Caco-2 (cell line): Measurements from ENCODE around the gene RNF186. TPM values are rescaled to one million over a fixed set of nuclear protein-coding genes. Genes with fewer than 3 reads are reported as not detected.

Source experiments
- BruUV-seq: library from RNA; stranded (reverse); fragments of 400-500 nt; replicated peaks from 2 replicates; lab custom pipeline; 2021; lab: Mats Ljungman, UMichigan
- CTCF ChIA-PET: fragments of 300-600 bp; sonication (Branson Sonifier 250); formaldehyde crosslinking; loops from one replicate; lab custom pipeline; 2022; ENCODE audit warnings: antibody characterized with exemption; lab: Charles Lee
- POLR2A ChIA-PET: fragments of 300-600 bp; sonication (Branson Sonifier 250); formaldehyde crosslinking; loops from one replicate; lab custom pipeline; 2022; ENCODE audit warnings: antibody characterized with exemption; lab: Charles Lee
- DNase-seq, 2 experiments: peaks; one replicate each; pipeline versions ENCODE4 v3.0.0 to v3.0.0-alpha.2; 2020 to 2022
- H3K27me3 ChIP-seq: replicated peaks from 2 replicates; pipeline ENCODE4 v1.6.0; 2011; ENCODE audit warnings: low read length; ENCODE audit not compliant: control insufficient read depth, insufficient read depth
- H3K36me3 ChIP-seq: 2 replicates; pipeline ENCODE4 v1.5.1; 2011; ENCODE audit warnings: low read length; ENCODE audit not compliant: control insufficient read depth, insufficient read depth
- H3K4me1 ChIP-seq: fragments of 250-450 bp; sonication (Bioruptor Pico); 2 replicates; pipeline ENCODE4 v1.5.1; 2020; ENCODE audit warnings: mild to moderate bottlenecking
- H3K4me3 ChIP-seq: 2 replicates; pipeline ENCODE4 v1.5.1; 2011; ENCODE audit warnings: low read depth, mild to moderate bottlenecking, control low read depth, low read length
- H3K9me3 ChIP-seq: fragments of 250-450 bp; sonication (Bioruptor Pico); 2 replicates; pipeline ENCODE4 v1.5.1; 2020; ENCODE audit warnings: mild to moderate bottlenecking, moderate library complexity
- H3K27ac Mint-ChIP-seq: one replicate; pipeline ENCODE4 v1.8.0; 2022; ENCODE audit warnings: mixed read lengths; ENCODE audit not compliant: unreplicated experiment
- H3K27me3 Mint-ChIP-seq: one replicate; pipeline ENCODE4 v1.8.0; 2022; ENCODE audit warnings: mixed read lengths; ENCODE audit not compliant: insufficient read depth, unreplicated experiment
- H3K36me3 Mint-ChIP-seq: one replicate; pipeline ENCODE4 v1.8.0; 2022; ENCODE audit warnings: mild to moderate bottlenecking, mixed read lengths; ENCODE audit not compliant: insufficient read depth, unreplicated experiment
- H3K4me1 Mint-ChIP-seq: one replicate; pipeline ENCODE4 v1.8.0; 2022; ENCODE audit warnings: low read depth, mixed read lengths; ENCODE audit not compliant: unreplicated experiment
- H3K4me3 Mint-ChIP-seq: one replicate; pipeline ENCODE4 v1.8.0; 2022; ENCODE audit warnings: mild to moderate bottlenecking, moderate library complexity, mixed read lengths; ENCODE audit not compliant: unreplicated experiment
- H3K9me3 Mint-ChIP-seq: one replicate; pipeline ENCODE4 v1.8.0; 2022; ENCODE audit warnings: mixed read lengths; ENCODE audit not compliant: unreplicated experiment
- intact Hi-C: fragments of 100-400 bp; cut with micrococcal nuclease; formaldehyde crosslinking; loops from one replicate; pipeline ENCODE4 v1.10.0; 2022; ENCODE audit not compliant: unreplicated experiment
- total RNA-seq: library from RNA; stranded (reverse); gene quantifications from 2 replicates; pipeline ENCODE4 v1.2.3, GENCODE V29; 2022
- TF ChIP-seq, protein P1 (sequence below), 2 experiments: fragments of 200-600 bp in 1 of 2; IDR thresholded peaks; 1 replicate in 1 of 2; 2 replicates in 1 of 2; pipeline versions ENCODE4 v1.5.1 to v1.8.0; 2011 to 2022; ENCODE audit warnings: antibody characterized with exemption in 1 of 2, control low read depth in 1 of 2, inconsistent platforms in 1 of 2, low read depth in 1 of 2, low read length in 1 of 2, mild to moderate bottlenecking in 1 of 2, moderate library complexity in 1 of 2; ENCODE audit not compliant: insufficient read depth in 1 of 2, severe bottlenecking in 1 of 2, unreplicated experiment in 1 of 2

Gene RNF186
- total RNA-seq, 1 experiment from 2014 or later: not detected

DNA sequence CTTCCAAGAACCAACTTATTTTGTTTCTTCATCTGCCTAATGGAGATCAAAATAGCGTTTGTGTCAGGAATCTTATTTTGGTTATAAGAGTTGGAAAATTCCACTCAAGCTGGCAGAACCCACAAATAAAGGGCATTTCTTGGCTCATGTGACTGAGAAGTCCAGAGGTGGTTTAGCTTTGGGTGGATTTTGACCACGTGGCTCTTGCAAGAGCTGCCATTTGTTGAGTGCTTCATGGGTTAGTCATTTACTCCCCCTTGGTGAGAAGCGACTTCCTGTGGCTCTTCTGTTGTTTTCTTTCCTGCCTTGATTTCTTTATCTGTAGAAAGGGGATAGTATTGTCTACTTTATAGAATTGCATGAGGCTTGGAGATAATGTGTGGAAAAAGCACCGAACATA is 9.5 kb upstream of the RNF186 start:
- Mint-ChIP-seq H3K27ac (no peak overlapping the region), H3K4me1 (peaks cover 11% of the 10 kb centered on the region), H3K27me3 (no peaks in the 10 kb centered on the region), H3K36me3 (no peaks in the 10 kb centered on the region), H3K4me3 (no peak overlapping the region), H3K9me3 (no peaks in the 10 kb centered on the region)
- TF ChIP-seq, protein P1, sequence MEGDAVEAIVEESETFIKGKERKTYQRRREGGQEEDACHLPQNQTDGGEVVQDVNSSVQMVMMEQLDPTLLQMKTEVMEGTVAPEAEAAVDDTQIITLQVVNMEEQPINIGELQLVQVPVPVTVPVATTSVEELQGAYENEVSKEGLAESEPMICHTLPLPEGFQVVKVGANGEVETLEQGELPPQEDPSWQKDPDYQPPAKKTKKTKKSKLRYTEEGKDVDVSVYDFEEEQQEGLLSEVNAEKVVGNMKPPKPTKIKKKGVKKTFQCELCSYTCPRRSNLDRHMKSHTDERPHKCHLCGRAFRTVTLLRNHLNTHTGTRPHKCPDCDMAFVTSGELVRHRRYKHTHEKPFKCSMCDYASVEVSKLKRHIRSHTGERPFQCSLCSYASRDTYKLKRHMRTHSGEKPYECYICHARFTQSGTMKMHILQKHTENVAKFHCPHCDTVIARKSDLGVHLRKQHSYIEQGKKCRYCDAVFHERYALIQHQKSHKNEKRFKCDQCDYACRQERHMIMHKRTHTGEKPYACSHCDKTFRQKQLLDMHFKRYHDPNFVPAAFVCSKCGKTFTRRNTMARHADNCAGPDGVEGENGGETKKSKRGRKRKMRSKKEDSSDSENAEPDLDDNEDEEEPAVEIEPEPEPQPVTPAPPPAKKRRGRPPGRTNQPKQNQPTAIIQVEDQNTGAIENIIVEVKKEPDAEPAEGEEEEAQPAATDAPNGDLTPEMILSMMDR (IDR thresholded peaks at IDR 0.05; ENCODE audit: insufficient read depth in 1 of 2, low read depth in 1 of 2, low read length in 1 of 2, severe bottlenecking in 1 of 2, unreplicated experiment in 1 of 2): no peak
- Histone ChIP-seq H3K9me3 (no peaks in the 10 kb centered on the region), H3K4me1 (no peaks in the 10 kb centered on the region), H3K27me3 (no peaks in the 10 kb centered on the region), H3K4me3 (no peak overlapping the region), H3K36me3 (no peaks in the 10 kb centered on the region)
- intact Hi-C loops: no loop called here
- CTCF ChIA-PET: no interaction called here
- no TSS peak for BruUV-seq
- POLR2A ChIA-PET: no interaction called here
- DNase-seq: no peak

DNA sequence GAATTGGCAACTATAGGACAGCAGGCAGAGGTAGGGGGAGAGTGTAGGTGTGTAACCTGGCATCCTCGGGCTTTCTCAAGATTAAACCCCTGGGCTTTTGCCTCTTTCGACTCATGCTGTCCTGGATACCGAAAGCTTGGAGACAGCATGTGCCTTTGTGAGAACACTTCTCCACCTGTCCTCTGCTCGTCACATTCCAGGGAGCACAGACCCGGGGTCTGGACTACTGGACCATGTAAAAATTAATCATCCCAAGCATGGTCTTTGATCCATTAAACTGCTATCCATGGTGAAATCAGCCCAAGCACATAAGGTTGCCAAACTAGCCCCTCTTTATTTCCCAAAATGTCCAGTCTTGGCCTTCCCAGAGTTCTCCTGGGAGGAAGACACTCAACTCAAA is 9.0 kb upstream of the RNF186 start:
- H3K4me3 ChIP-seq: no peak overlapping the region
- Mint-ChIP-seq H3K4me1 (peaks cover 11% of the 10 kb centered on the region), H3K27ac (no peak overlapping the region), H3K4me3 (no peak overlapping the region), H3K36me3 (no peaks in the 10 kb centered on the region), H3K9me3 (no peaks in the 10 kb centered on the region), H3K27me3 (no peaks in the 10 kb centered on the region)
- H3K27me3 ChIP-seq: no peaks in the 10 kb centered on the region
- no peaks in the 10 kb centered on the region for H3K4me1 ChIP-seq
- ChIA-PET POLR2A (no interaction called here), CTCF (no interaction called here)
- no peaks in the 10 kb centered on the region for H3K36me3 ChIP-seq
- BruUV-seq: no TSS peak
- TF ChIP-seq, protein P1 (IDR thresholded peaks at IDR 0.05; ENCODE audit: insufficient read depth in 1 of 2, low read depth in 1 of 2, low read length in 1 of 2, severe bottlenecking in 1 of 2, unreplicated experiment in 1 of 2): no peak
- no peak for DNase-seq
- no peaks in the 10 kb centered on the region for H3K9me3 ChIP-seq
- intact Hi-C loops: no loop called here

DNA sequence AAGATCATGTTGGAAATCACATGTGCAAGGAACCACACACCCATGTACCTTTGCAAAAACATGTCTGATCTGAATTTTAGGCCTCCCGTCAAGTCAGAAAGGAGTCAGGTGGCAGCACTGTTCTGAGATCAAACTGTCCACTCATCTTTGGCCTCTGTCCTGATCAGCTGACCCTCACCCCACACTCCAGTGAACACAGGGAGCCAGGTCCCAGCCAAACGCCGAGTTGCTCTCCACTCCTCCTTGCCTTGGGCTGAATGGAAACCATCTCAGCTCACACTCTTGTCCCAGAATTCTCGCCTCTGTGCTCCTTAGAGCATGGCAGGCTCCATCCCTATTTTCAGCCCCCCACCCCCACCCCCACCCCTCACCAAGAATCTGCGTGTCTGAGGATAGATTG is 4.6 kb upstream of the RNF186 start:
- Mint-ChIP-seq H3K27ac (no peak overlapping the region), H3K4me1 (peaks cover 13% of the 10 kb centered on the region), H3K4me3 (no peak overlapping the region), H3K9me3 (no peaks in the 10 kb centered on the region), H3K27me3 (no peaks in the 10 kb centered on the region), H3K36me3 (no peaks in the 10 kb centered on the region)
- CTCF ChIA-PET: no interaction called here
- no TSS peak for BruUV-seq
- intact Hi-C loops: loop anchor here (10.0 kb wide), 1 partner anchor 45 kb away; no protein-coding TSS in a partner anchor
- Histone ChIP-seq H3K36me3 (no peaks in the 10 kb centered on the region), H3K9me3 (no peaks in the 10 kb centered on the region), H3K4me3 (no peak overlapping the region), H3K27me3 (no peaks in the 10 kb centered on the region), H3K4me1 (peaks cover 14% of the 10 kb centered on the region)
- POLR2A ChIA-PET: no interaction called here
- DNase-seq: no peak
- TF ChIP-seq, protein P1 (IDR thresholded peaks at IDR 0.05; ENCODE audit: insufficient read depth in 1 of 2, low read depth in 1 of 2, low read length in 1 of 2, severe bottlenecking in 1 of 2, unreplicated experiment in 1 of 2): no peak
